ENCODE measurements around the gene SYPL1. TPM values are rescaled to one million over a fixed set of nuclear protein-coding genes. Genes with fewer than 3 reads are reported as not detected.

The SYPL1 gene
- total RNA-seq, 2 experiments from 2014 or later, result 36.7 to 40.3 TPM

- CTCF ChIA-PET, result interaction anchor here (0.7 to 1.6 kb wide), 6 partner anchors 8 to 73 kb away, joined by 3 to 5 read pairs (median 3); partner anchors contain the start of gene SYPL1
- Mint-ChIP-seq H3K4me1 (peaks cover 19% of the 10 kb centered on the region), H3K36me3 (ENCODE audit: low read depth) (peaks cover 3% of the 10 kb centered on the region), H3K27me3 (no peaks in the 10 kb centered on the region), H3K4me3 (no peak overlapping the region), H3K9me3 (peaks cover 2% of the 10 kb centered on the region), H3K27ac (no peak overlapping the region)
- no peak for DNase-seq
- POLR2A ChIA-PET, result interaction anchor here (0.7 kb wide), 1 partner anchor 20 kb away, joined by 3 read pairs; no protein-coding TSS in a partner anchor
These were observed 31.7 kb downstream of the SYPL1 start for GRCh38 chr7:106080300-106080987.

- Mint-ChIP-seq H3K27ac (no peak overlapping the region), H3K9me3 (no peaks in the 10 kb centered on the region), H3K4me3 (no peak overlapping the region), H3K36me3 (ENCODE audit: low read depth) (peaks cover 9% of the 10 kb centered on the region), H3K27me3 (no peaks in the 10 kb centered on the region), H3K4me1 (peaks cover 44% of the 10 kb centered on the region)
- DNase-seq, result no peak
- ChIA-PET POLR2A (no interaction called here), CTCF (no interaction called here)
These were observed 35.6 kb downstream of the SYPL1 start for GRCh38 chr7:106076537-106076936.

- ChIA-PET POLR2A (no interaction called here), CTCF (no interaction called here)
- DNase-seq, result no peak
- peaks cover 9% of the 10 kb centered on the region for H3K36me3 Mint-ChIP-seq (ENCODE audit: low read depth)
- no peak overlapping the region for H3K27ac Mint-ChIP-seq
- H3K4me3 Mint-ChIP-seq, result no peak overlapping the region
- H3K9me3 Mint-ChIP-seq, result no peaks in the 10 kb centered on the region
- peaks cover 50% of the 10 kb centered on the region for H3K4me1 Mint-ChIP-seq
- H3K27me3 Mint-ChIP-seq, result no peaks in the 10 kb centered on the region
These were observed 36.2 kb downstream of the SYPL1 start for GRCh38 chr7:106075937-106076336.

- Mint-ChIP-seq H3K4me1 (peaks cover 62% of the 10 kb centered on the region), H3K9me3 (no peaks in the 10 kb centered on the region), H3K4me3 (no peak overlapping the region), H3K36me3 (ENCODE audit: low read depth) (peaks cover 12% of the 10 kb centered on the region), H3K27me3 (no peaks in the 10 kb centered on the region), H3K27ac (no peak overlapping the region)
- DNase-seq, result no peak
- ChIA-PET POLR2A (no interaction called here), CTCF (interaction anchor here (1.1 to 1.2 kb wide), 3 partner anchors 13 to 68 kb away, joined by 3 to 5 read pairs (median 3); no protein-coding TSS in a partner anchor)
These were observed 37.9 kb downstream of the SYPL1 start for GRCh38 chr7:106074257-106074656.

GRCh38 chr7:106073701-106074100 lies 38.4 kb downstream of the SYPL1 start:
- Mint-ChIP-seq H3K36me3 (ENCODE audit: low read depth) (peaks cover 11% of the 10 kb centered on the region), H3K27me3 (no peaks in the 10 kb centered on the region), H3K4me3 (no peak overlapping the region), H3K4me1 (peaks cover 67% of the 10 kb centered on the region), H3K9me3 (no peaks in the 10 kb centered on the region), H3K27ac (peak overlapping the region; percentile 62)
- ChIA-PET POLR2A (no interaction called here), CTCF (interaction anchor here (0.6 to 1.9 kb wide), 5 partner anchors 9 to 264 kb away, joined by 3 to 4 read pairs (median 3); partner anchors contain the start of gene SYPL1)
- no peak for DNase-seq

GRCh38 chr7:106072715-106073091 lies 39.4 kb downstream of the SYPL1 start:
- Mint-ChIP-seq H3K27ac (peak overlapping the region; percentile 98), H3K36me3 (ENCODE audit: low read depth) (peaks cover 9% of the 10 kb centered on the region), H3K9me3 (no peaks in the 10 kb centered on the region), H3K4me1 (peaks cover 70% of the 10 kb centered on the region), H3K4me3 (no peak overlapping the region), H3K27me3 (no peaks in the 10 kb centered on the region)
- DNase-seq, result no peak
- ChIA-PET CTCF (interaction anchor here (1.0 to 5.7 kb wide), 6 partner anchors 8 to 81 kb away, joined by 3 to 27 read pairs (median 4); partner anchors contain the start of gene SYPL1), POLR2A (interaction anchor here (2.2 kb wide), 1 partner anchor 39 kb away, joined by 7 read pairs; the partner anchor contains the start of gene SYPL1)

GRCh38 chr7:106071999-106072714 lies 40.0 kb downstream of the SYPL1 start:
- Mint-ChIP-seq H3K27ac (peak overlapping the region; percentile 98), H3K4me1 (peaks cover 66% of the 10 kb centered on the region), H3K27me3 (no peaks in the 10 kb centered on the region)

GRCh38 chr7:106071356-106071998 lies 40.6 kb downstream of the SYPL1 start:
- Mint-ChIP-seq H3K36me3 (ENCODE audit: low read depth) (peaks cover 9% of the 10 kb centered on the region), H3K4me1 (peaks cover 62% of the 10 kb centered on the region), H3K27ac (peak overlapping the region; percentile 98), H3K4me3 (peak overlapping the region; percentile 70), H3K27me3 (no peaks in the 10 kb centered on the region), H3K9me3 (no peaks in the 10 kb centered on the region)
- CTCF ChIA-PET, result interaction anchor here (0.5 to 5.7 kb wide), 12 partner anchors 10 to 1105 kb away, joined by 3 to 27 read pairs (median 4); partner anchors contain the start of gene SYPL1
- POLR2A ChIA-PET, result interaction anchor here (0.9 to 2.2 kb wide), 2 partner anchors 29 to 41 kb away, joined by 5 to 7 read pairs; partner anchors contain the start of gene SYPL1
- peak; percentile 64 for DNase-seq

More at GRCh38 chr7:106071999-106072714, 40.0 kb downstream of the SYPL1 start:
- Mint-ChIP-seq H3K4me3 (peak overlapping the region; percentile 70), H3K9me3 (no peaks in the 10 kb centered on the region), H3K36me3 (ENCODE audit: low read depth) (peaks cover 9% of the 10 kb centered on the region)
- ChIA-PET CTCF (interaction anchor here (0.7 to 5.7 kb wide), 9 partner anchors 9 to 553 kb away, joined by 3 to 27 read pairs (median 5); partner anchors contain the start of gene SYPL1), POLR2A (interaction anchor here (2.2 kb wide), 1 partner anchor 40 kb away, joined by 7 read pairs; the partner anchor contains the start of gene SYPL1)
- DNase-seq, result no peak

GRCh38 chr7:106070567-106071254 lies 41.4 kb downstream of the SYPL1 start:
- ChIA-PET CTCF (interaction anchor here (0.8 to 5.7 kb wide), 8 partner anchors 13 to 83 kb away, joined by 3 to 27 read pairs (median 5); partner anchors contain the start of gene SYPL1), POLR2A (interaction anchor here (0.9 to 2.2 kb wide), 2 partner anchors 30 to 41 kb away, joined by 5 to 7 read pairs; partner anchors contain the start of gene SYPL1)
- Mint-ChIP-seq H3K27ac (peak overlapping the region; percentile 98), H3K27me3 (no peaks in the 10 kb centered on the region), H3K9me3 (no peaks in the 10 kb centered on the region), H3K36me3 (ENCODE audit: low read depth) (peaks cover 9% of the 10 kb centered on the region), H3K4me3 (peak overlapping the region; percentile 70), H3K4me1 (peaks cover 59% of the 10 kb centered on the region)
- no peak for DNase-seq

GRCh38 chr7:106070201-106070551 lies 41.9 kb downstream of the SYPL1 start:
- CTCF ChIA-PET, result interaction anchor here (0.6 to 5.7 kb wide), 7 partner anchors 10 to 84 kb away, joined by 3 to 27 read pairs (median 4); partner anchors contain the start of gene SYPL1
- H3K4me3 Mint-ChIP-seq, result no peak overlapping the region
- H3K27me3 Mint-ChIP-seq, result no peaks in the 10 kb centered on the region
- H3K36me3 Mint-ChIP-seq (ENCODE audit: low read depth), result peaks cover 9% of the 10 kb centered on the region
- no peak overlapping the region for H3K27ac Mint-ChIP-seq
- H3K9me3 Mint-ChIP-seq, result no peaks in the 10 kb centered on the region
- POLR2A ChIA-PET, result no interaction called here
- H3K4me1 Mint-ChIP-seq, result peaks cover 59% of the 10 kb centered on the region
- no peak for DNase-seq

GRCh38 chr7:106069471-106070200 lies 42.5 kb downstream of the SYPL1 start:
- no peak overlapping the region for H3K4me3 Mint-ChIP-seq
- ChIA-PET POLR2A (no interaction called here), CTCF (interaction anchor here (0.6 to 5.7 kb wide), 5 partner anchors 9 to 84 kb away, joined by 3 to 27 read pairs (median 3); no protein-coding TSS in a partner anchor)
- no peaks in the 10 kb centered on the region for H3K27me3 Mint-ChIP-seq
- H3K4me1 Mint-ChIP-seq, result peaks cover 58% of the 10 kb centered on the region
- DNase-seq, result no peak
- H3K36me3 Mint-ChIP-seq (ENCODE audit: low read depth), result peaks cover 9% of the 10 kb centered on the region
- H3K9me3 Mint-ChIP-seq, result no peaks in the 10 kb centered on the region
- H3K27ac Mint-ChIP-seq, result peak overlapping the region; percentile 52
